ENCODE data around the gene GRM5.
"Not testable (repeated sequence)": the region's sequence is repeated elsewhere in the genome, so short reads cannot be mapped to it uniquely, and the experiment has no call there.

DNA sequence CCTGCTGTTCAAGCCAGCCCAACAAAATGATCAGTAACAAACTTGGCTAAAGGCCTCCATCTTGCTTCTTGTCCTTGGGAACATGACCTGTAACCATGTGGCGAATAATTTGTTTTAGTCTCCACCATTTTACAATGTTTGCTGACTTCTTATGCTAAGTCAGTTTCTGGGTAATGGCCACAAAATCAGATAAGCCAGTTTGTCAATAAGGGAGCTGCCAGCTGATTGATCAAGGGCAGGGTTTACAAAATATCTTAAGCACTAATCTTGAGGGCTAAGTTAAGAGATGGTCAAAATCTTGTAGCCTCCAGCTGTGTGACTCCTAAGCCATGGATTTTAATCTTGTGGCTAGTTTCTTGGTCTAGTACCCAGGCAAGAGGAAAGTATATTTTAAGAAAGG lies 176.9 kb downstream of the GRM5 start:
- TF ChIP-seq, protein P1, sequence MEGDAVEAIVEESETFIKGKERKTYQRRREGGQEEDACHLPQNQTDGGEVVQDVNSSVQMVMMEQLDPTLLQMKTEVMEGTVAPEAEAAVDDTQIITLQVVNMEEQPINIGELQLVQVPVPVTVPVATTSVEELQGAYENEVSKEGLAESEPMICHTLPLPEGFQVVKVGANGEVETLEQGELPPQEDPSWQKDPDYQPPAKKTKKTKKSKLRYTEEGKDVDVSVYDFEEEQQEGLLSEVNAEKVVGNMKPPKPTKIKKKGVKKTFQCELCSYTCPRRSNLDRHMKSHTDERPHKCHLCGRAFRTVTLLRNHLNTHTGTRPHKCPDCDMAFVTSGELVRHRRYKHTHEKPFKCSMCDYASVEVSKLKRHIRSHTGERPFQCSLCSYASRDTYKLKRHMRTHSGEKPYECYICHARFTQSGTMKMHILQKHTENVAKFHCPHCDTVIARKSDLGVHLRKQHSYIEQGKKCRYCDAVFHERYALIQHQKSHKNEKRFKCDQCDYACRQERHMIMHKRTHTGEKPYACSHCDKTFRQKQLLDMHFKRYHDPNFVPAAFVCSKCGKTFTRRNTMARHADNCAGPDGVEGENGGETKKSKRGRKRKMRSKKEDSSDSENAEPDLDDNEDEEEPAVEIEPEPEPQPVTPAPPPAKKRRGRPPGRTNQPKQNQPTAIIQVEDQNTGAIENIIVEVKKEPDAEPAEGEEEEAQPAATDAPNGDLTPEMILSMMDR (IDR thresholded peaks at IDR 0.05): not testable (repeated sequence)
- not testable (repeated sequence) for TF ChIP-seq POLR2A (IDR thresholded peaks at IDR 0.05)
